Ovary (tissue), 9 donors: Measurements from ENCODE around the gene APOC3. TPM values are rescaled to one million over a fixed set of nuclear protein-coding genes. Genes with fewer than 3 reads are reported as not detected.

Experiments
- DNase-seq, 5 donors: peaks; one replicate each; pipeline ENCODE4 v3.0.0-alpha.2; 2019 to 2020
- H3K27ac ChIP-seq, 2 donors: fragments of 200-600 bp; one replicate each; pipeline versions ENCODE4 v1.5.1 to v1.8.0; 2019 to 2022
- H3K27me3 ChIP-seq: fragments of 200-600 bp; one replicate; pipeline ENCODE4 v1.8.0; 2022
- H3K36me3 ChIP-seq: fragments of 200-600 bp; sonication (generic); one replicate; pipeline ENCODE4 v1.5.1; 2019
- H3K4me1 ChIP-seq: one replicate; pipeline ENCODE4 v1.8.1; 2013; ENCODE audit warnings: mild to moderate bottlenecking, moderate library complexity; ENCODE audit not compliant: insufficient read depth
- H3K4me3 ChIP-seq: fragments of 200-600 bp; sonication (generic); one replicate; pipeline ENCODE4 v1.5.1; 2017
- H3K9me3 ChIP-seq, 2 donors: fragments of 200-600 bp in 1 of 2; sonication (generic) in 1 of 2; one replicate each; pipeline versions ENCODE4 v1.5.1 to v1.8.1; 2013 to 2019; ENCODE audit warnings: mild to moderate bottlenecking in 1 of 2, moderate library complexity in 1 of 2
- CTCF ChIP-seq, 3 donors: fragments of 450-650 bp in 2 of 3; fragments of 200-600 bp in 1 of 3; IDR thresholded peaks; one replicate each; pipeline versions ENCODE4 v1.5.1 to v1.8.0; 2016 to 2022; ENCODE audit warnings: antibody characterized with exemption in 3 of 3, mild to moderate bottlenecking in 1 of 3
- EP300 ChIP-seq: sonication (generic); formaldehyde crosslinking; IDR thresholded peaks from one replicate; pipeline ENCODE4 v1.6.1; 2017; ENCODE audit warnings: antibody characterized with exemption
- POLR2A ChIP-seq: fragments of 450-650 bp; IDR thresholded peaks from one replicate; pipeline ENCODE4 v1.6.1; 2017; ENCODE audit warnings: antibody characterized with exemption, mild to moderate bottlenecking, moderate library complexity
- WGBS, 3 donors: extraction: QIAGEN DNeasy Blood & Tissue Kit in 1 of 3; methylation state at CpG; one replicate each; pipeline versions ENCODE4 v1.1.5 to v1.1.7; 2013 to 2017; 5-methylcytosine and 5-hydroxymethylcytosine counted together
- intact Hi-C, 4 donors: fragments of 100-400 bp; cut with DNase I; formaldehyde crosslinking; loops; one replicate each; pipeline versions ENCODE4 v1.11.0 to v1.15.1; 2022 to 2023
- polyA plus RNA-seq, 2 donors: library from polyadenylated mRNA; stranded (reverse); fragments of 200-250 nt in 1 of 2; fragments of 350-450 nt in 1 of 2; fragmentation: Illumina TruSeq in 1 of 2; extraction: RNeasy Lipid Tissue Mini Kit (QIAGEN cat#74804) in 1 of 2; gene quantifications; one replicate each; pipeline ENCODE4 v1.2.3, GENCODE V29; 2013 to 2014
- total RNA-seq, 7 donors: library from RNA; depleted of rRNA in 2 of 7; stranded (reverse); fragments of >200 nt in 2 of 7; fragmentation: NEBNext Ultra II Directional in 3 of 7; extraction: Animal tissue kit (Norgen Biotek cat#: 25700) in 3 of 7; gene quantifications; one replicate each; pipeline versions ENCODE4 v1.1.0 to v1.2.4, GENCODE V29; 2016 to 2023
- donor health status: DM: no; HTN: no; CAD: no; lungs with moderate emphysema.
- donor health status: DM: no; HTN: no; CAD: no.
- donor health status: Bipolar disorder and iron deficiency.
- donor health status: DM: yes; HTN: yes; CAD: no.
- donor health status: DM: no; HTN: no; CAD: no.
- donor health status: DM: yes; HTN: yes; CAD: no.

APOC3 gene
- total and polyA plus RNA-seq, 9 donors: 2.7 to 18.0 (median 4.3) TPM; not detected in 6

- 74 to 82% (median 82%) methylated on average over 9 of the region's 9 CpGs for WGBS, 3 donors
- no peaks in the 10 kb centered on the region for H3K36me3 ChIP-seq
- peaks cover 6% of the 10 kb centered on the region for H3K4me1 ChIP-seq
- H3K27me3 ChIP-seq: no peaks in the 10 kb centered on the region
- H3K9me3 ChIP-seq: no peaks in the 10 kb centered on the region
- H3K4me3 ChIP-seq: no peak overlapping the region
- H3K27ac ChIP-seq: no peak overlapping the region
- no peak for DNase-seq
- TF ChIP-seq POLR2A (no peak), CTCF (IDR thresholded peaks at IDR 0.05) (no peak)
- intact Hi-C loops: no loop called here
Observed at GRCh38 chr11:116826751-116827431, 2.8 kb upstream of the APOC3 start.

- Histone ChIP-seq H3K36me3 (no peaks in the 10 kb centered on the region), H3K4me3 (no peak overlapping the region), H3K4me1 (peaks cover 6% of the 10 kb centered on the region), H3K27me3 (no peaks in the 10 kb centered on the region), H3K27ac (no peak overlapping the region), H3K9me3 (no peaks in the 10 kb centered on the region)
- no peak for DNase-seq
- intact Hi-C loops: no loop called here
- 85 to 95% (median 91%) methylated on average over 6 of the region's 6 CpGs for WGBS, 3 donors
- TF ChIP-seq EP300: no peak
- TF ChIP-seq CTCF (IDR thresholded peaks at IDR 0.05): no peak
- no peak for TF ChIP-seq POLR2A
Observed at GRCh38 chr11:116827461-116827860, 2.2 kb upstream of the APOC3 start.

- Histone ChIP-seq H3K27me3 (no peaks in the 10 kb centered on the region), H3K27ac (peak overlapping the region in 1 of 2 donors; percentile 37), H3K9me3 (no peaks in the 10 kb centered on the region), H3K36me3 (no peaks in the 10 kb centered on the region), H3K4me1 (peaks cover 6% of the 10 kb centered on the region), H3K4me3 (no peak overlapping the region)
- 59 to 71% (median 61%) methylated on average over 16 of the region's 16 CpGs for WGBS, 3 donors
- intact Hi-C loops: no loop called here
- DNase-seq: no peak
- TF ChIP-seq CTCF (IDR thresholded peaks at IDR 0.05): no peak
- TF ChIP-seq POLR2A: no peak
- TF ChIP-seq EP300: no peak
Observed at GRCh38 chr11:116828632-116829524, 829 bp upstream of the APOC3 start.

GRCh38 chr11:116830184-116830912 is 641 bp downstream of the APOC3 start:
- no peak for DNase-seq
- Histone ChIP-seq H3K4me1 (peaks cover 11% of the 10 kb centered on the region), H3K36me3 (no peaks in the 10 kb centered on the region), H3K27me3 (no peaks in the 10 kb centered on the region), H3K27ac (no peak overlapping the region), H3K4me3 (no peak overlapping the region), H3K9me3 (no peaks in the 10 kb centered on the region)
- intact Hi-C loops: loop anchor here in 1 of 4 donors (5.0 kb wide), 1 partner anchor 38 kb away; the partner anchor contains the start of gene APOA5
- 95 to 99% (median 97%) methylated on average over 14 to 17 of the region's 17 CpGs for WGBS, 3 donors
- TF ChIP-seq EP300 (no peak), POLR2A (no peak), CTCF (IDR thresholded peaks at IDR 0.05) (no peak)
